Uterus (tissue), 2 donors: Measurements from ENCODE around the gene DENND1A.

Source experiments
- POLR2A ChIP-seq, 2 donors: fragments of 450-650 bp; IDR thresholded peaks; one replicate each; pipeline ENCODE4 v1.6.1; 2016; ENCODE audit warnings: antibody characterized with exemption in 2 of 2, mild to moderate bottlenecking in 1 of 2, moderate library complexity in 1 of 2
- TF ChIP-seq, protein P1 (sequence below), 4 experiments: fragments of 200-600 bp in 2 of 4; fragments of 450-650 bp in 2 of 4; sonication (generic) in 2 of 4; IDR thresholded peaks; one replicate each; pipeline ENCODE4 v1.5.1; 2016 to 2019; ENCODE audit warnings: antibody characterized with exemption in 4 of 4, mild to moderate bottlenecking in 2 of 4, moderate library complexity in 1 of 4

DNA sequence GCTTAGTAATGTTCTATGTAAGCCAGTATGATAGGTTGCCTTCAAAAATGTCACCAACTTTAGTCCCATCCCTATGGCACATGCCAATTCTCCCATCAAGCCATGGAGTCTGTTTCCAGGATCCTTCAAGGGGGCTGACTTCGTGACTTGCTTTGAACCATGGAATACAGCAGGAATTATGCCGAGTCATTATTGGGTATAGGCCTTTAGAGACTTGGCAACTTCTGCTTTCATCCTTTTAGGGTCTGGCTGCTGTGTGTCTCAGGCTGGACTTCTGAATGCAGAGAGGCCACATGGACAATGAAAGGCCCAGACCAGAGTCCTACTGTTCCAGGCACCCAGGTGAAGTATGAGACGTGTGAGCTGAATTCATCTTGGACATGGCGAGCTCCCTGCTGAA lies 109.8 kb downstream of the DENND1A start:
- TF ChIP-seq, protein P1, sequence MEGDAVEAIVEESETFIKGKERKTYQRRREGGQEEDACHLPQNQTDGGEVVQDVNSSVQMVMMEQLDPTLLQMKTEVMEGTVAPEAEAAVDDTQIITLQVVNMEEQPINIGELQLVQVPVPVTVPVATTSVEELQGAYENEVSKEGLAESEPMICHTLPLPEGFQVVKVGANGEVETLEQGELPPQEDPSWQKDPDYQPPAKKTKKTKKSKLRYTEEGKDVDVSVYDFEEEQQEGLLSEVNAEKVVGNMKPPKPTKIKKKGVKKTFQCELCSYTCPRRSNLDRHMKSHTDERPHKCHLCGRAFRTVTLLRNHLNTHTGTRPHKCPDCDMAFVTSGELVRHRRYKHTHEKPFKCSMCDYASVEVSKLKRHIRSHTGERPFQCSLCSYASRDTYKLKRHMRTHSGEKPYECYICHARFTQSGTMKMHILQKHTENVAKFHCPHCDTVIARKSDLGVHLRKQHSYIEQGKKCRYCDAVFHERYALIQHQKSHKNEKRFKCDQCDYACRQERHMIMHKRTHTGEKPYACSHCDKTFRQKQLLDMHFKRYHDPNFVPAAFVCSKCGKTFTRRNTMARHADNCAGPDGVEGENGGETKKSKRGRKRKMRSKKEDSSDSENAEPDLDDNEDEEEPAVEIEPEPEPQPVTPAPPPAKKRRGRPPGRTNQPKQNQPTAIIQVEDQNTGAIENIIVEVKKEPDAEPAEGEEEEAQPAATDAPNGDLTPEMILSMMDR (IDR thresholded peaks at IDR 0.05), result no peak
- TF ChIP-seq POLR2A (IDR thresholded peaks at IDR 0.05), result no peak
